HS-27A (cell line): ENCODE results near the gene MAGEF1.

Experiments used
- DNase-seq: peaks from one replicate; pipeline ENCODE4 v3.0.0-alpha.2; 2012; ENCODE audit warnings: low read depth, missing footprints

MAGEF1 gene

GRCh38 chr3:184725176-184725719 lies 13.4 kb upstream of the MAGEF1 start:
- no peak for DNase-seq

DNA sequence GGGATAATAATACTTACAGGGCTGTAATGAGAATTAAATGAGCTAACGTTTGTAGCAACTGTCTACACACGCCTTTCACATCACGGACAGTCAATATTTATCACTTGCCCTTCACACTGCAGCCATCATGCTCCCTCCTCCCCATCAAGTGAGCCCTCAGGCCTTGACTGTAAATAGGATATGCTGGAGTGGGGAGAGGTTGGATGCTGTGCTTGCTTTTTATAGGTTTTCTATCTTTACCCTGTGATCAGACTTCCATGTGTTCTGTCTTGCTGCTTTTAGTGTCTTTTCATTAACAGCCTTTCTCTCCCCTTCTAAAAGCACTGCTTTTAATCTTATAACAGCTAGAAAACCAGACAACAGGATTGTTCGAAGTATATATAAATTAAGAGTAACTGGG lies 12.8 kb upstream of the MAGEF1 start:
- no peak for DNase-seq

DNA sequence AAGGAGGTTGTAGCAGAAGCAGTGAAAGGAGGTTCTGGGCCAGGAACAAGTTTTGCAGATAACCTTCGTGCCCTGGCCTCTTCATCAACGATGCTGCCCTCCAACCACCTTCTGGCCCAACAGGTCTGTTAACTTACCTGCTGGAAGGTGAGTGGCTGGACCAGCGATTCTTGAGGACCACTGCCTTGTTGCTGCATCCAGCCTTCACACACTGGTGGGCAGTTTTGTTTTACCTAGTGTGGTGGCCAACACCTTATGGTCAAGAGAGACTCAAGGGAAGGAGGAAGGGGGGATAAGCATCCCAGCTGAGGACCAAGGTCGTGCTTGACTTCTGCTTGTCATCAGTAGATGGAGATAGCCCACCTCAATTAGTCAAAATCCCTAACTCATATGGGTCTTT lies 7.8 kb upstream of the MAGEF1 start:
- no peak for DNase-seq

DNA sequence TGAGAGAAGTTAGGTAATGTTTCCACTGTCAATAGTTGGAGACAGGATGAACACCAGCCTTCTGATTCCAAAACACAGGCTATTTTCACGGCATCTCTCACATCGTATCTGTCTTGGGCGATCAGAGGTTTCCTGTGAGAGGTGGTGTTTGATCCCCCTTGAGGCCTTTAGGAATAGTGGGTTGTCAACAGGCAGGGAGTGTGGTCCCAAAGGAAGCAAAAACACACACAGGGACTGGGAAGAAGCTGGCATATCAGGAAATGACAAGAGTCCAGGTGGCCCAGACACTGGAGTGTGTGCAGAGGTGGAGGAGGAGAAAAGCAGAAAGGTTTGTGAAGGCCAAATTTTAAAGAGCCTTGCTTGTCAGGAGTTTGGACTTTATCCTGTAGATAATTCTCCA lies 6.6 kb upstream of the MAGEF1 start:
- no peak for DNase-seq

DNA sequence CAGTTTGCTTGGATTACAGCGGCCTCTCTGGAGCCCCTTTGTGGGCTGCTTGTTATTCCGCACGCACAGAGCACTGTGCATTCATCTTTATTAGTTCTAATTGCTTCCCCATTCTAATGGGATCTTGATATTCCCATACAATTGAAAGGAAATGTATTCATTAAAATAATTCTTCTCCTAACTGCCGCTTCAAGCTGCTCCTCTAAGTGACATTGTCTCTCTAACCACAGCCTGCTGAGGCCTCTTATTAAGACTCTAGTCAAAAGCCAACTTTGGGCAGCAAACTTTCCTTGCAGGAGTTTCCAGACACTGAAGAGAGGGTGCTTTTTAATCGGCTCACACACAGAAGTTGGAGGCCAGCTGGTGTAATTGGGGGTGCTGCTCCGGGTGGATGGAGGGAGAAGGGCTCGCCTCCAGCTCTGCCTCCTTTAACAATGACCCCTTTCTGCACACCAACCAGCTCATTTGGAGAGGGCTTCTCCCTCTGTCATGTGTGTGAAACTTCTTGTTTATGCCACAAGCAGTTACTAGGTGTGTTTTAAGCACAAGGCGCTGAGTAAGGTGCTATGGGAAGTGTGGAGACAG lies 5.6 kb upstream of the MAGEF1 start:
- DNase-seq: no peak

DNA sequence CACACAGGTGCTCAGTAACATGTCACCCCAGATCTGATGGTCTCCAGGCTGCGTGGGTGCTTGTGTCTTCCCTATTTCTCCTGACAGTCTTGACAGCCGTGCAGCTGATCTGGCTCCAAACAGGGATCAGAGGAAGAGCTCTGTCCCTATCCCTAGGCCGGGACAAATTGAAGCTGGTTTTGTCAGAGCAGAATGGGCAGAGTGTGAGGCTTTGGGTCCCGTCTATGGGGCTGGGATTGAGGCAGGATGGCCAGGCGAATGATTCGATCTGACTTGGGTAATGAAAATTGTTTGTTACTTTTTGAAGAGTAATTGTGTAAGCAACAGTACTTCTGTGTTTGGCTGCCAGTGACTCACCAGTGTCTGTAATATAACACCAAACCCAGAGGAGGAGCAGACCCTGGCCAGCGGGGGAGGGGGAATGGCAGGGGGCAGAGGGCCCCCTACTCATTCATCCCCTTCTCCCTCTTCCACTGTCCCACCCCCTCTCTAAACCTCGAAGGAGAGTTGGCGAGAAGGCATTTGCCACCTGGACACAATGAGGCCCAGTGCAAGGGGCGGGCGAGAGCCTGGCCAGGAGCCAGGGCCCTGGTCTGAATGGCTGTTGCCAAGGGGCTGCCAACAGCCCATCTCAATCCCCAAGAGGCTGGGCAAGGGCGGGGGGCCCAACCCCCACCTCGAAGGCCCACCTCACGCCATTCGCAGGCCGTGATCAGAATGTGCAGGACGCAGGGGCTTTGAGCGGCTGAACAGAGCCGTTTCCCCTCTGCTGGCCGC lies 4.9 kb upstream of the MAGEF1 start:
- no peak for DNase-seq

GRCh38 chr3:184715943-184716621 lies 4.2 kb upstream of the MAGEF1 start:
- no peak for DNase-seq

- no peak for DNase-seq
These were observed 1.7 kb upstream of the MAGEF1 start for GRCh38 chr3:184713521-184713920.

DNA sequence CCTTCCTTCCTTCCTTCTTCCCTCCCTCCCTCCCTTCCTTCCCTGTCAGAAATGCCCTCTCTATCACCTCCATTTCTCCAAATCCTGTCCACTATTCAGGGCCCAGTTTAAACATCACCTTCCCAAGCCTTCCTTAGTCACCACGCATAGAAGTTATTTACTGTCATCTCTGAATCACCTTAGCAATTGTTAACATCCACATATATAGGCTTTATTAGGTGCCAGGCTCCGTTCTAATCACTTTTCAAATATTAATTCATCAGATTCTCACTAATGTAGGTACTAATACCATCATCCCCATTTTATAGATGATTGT lies 1.1 kb upstream of the MAGEF1 start:
- no peak for DNase-seq

GRCh38 chr3:184712248-184713039 lies 580 bp upstream of the MAGEF1 start:
- no peak for DNase-seq

DNA sequence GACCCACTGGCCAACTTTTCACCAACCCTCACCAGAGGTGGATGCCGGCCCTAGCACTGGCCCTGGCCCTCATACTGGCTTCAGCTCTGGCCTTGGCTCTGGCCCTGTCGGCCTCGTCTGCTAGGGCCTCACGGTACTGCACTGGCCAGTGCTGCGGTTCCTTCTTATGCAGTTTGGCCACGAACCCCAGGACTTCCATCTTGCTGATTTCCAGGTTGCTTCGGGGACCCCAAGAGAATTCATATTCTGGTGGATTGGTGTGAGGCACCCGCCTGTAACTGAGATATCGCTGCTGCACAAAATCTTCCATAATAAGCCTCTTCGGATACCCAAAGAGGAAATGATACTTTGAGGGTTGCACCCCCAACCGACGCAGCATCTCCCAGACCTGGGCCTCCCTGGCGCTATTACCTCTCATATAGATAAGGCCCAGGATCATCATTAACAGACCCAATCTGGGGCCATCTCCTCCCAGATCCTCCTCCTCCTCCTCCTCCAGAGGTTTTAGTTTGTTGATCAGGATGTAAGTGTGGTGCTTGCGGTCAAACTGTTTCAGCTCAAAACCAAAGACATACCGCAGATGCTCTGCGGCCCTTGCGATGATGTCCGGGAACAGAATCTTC lies 883 bp downstream of the MAGEF1 start:
- peak; percentile 29 for DNase-seq

- no peak for DNase-seq
These were observed 8.2 kb downstream of the MAGEF1 start for GRCh38 chr3:184703657-184704056.

GRCh38 chr3:184700759-184701158 lies 11.1 kb downstream of the MAGEF1 start:
- DNase-seq: no peak

GRCh38 chr3:184697845-184698244 lies 14.0 kb downstream of the MAGEF1 start:
- DNase-seq: no peak

DNA sequence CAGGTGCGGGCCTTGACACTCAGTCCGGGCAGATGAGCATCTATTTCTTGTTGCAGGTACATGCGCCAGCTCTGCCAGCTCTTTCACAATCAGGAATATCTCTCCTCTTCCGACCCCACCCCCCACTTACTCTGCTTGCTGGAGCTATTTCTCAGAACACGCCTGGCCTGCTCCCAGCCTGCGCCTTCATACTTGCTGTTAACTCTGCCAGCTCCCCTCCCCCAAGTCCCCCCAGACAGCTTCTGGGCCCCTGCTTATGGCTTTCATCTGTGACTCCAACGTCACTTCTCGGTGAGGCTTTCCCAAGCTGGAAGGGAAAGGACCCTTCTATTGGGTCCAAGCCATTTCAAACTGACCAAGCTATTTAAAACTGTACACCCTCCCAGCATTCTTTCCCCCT lies 15.2 kb downstream of the MAGEF1 start:
- DNase-seq: no peak

GRCh38 chr3:184694716-184695115 lies 17.1 kb downstream of the MAGEF1 start:
- DNase-seq: no peak

DNA sequence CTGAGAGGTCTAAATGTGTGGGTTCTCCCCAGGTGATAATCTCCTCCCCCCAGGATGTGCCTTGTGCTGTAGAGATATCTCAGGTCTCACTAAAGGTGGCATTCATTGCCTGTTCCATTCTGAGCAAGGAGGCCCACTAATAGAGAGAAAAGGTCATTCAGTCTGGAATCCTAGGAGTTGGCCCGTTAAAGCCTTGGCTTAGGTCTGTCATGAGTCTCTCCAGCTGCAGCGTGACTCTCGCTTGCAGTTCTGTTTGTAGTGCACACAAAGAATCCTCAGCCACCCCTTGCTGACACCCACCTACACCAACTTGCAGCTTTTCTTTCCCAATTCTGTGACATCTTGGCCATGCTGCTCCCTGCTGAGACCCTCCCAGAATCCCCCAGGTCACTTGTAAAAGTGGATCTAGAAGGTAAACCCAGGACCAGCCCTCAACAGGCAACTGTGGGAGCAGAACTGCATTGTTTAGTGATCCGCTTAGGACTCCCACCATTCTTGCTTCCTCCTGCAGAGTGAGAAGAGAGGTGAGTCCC lies 17.7 kb downstream of the MAGEF1 start:
- DNase-seq: no peak

DNA sequence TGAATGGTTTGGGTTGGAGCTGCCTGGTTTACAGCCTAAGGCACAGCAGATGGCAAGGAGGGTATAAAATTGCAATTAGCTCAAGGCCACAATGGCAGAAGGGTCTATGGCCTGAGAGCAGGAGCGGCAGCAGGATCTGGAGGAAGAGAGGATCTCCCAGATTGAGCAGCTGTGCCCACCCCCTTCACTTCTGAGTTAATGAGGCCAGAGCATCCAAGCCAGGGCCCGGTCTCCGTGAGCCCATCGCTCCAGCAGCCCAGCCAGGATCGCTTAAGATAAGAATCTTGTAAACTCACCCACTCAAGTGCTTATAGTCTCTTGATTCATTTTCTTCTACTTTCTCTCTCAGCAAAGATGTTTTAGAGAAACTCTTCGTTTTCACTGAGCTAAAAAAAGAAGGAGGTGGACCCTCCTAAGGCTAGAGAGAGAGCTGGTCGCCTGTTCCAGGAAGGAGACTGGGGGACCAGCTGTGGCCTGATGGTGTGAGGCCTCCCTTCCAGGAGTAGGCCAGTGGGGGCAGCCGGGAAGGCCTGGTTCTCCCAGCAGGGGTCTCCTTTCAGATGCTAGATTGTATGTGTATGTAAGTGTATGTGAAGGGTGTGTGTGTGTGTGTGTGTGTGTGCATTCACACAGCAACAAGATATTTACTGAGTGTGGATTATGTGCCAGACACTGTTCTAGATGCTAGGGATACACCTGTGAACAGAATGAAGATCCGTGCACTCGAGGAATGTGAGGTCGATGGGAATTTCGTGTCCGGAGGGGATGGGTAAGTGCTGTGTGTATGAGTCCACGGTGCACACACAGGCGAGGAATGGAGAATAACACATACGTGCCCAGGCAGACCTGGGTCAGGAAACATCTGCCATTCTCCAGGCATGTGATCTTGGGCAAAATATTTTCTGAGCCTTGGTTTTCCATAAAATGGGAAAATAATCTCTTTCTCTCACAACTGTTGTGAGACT lies 18.6 kb downstream of the MAGEF1 start:
- DNase-seq: no peak

DNA sequence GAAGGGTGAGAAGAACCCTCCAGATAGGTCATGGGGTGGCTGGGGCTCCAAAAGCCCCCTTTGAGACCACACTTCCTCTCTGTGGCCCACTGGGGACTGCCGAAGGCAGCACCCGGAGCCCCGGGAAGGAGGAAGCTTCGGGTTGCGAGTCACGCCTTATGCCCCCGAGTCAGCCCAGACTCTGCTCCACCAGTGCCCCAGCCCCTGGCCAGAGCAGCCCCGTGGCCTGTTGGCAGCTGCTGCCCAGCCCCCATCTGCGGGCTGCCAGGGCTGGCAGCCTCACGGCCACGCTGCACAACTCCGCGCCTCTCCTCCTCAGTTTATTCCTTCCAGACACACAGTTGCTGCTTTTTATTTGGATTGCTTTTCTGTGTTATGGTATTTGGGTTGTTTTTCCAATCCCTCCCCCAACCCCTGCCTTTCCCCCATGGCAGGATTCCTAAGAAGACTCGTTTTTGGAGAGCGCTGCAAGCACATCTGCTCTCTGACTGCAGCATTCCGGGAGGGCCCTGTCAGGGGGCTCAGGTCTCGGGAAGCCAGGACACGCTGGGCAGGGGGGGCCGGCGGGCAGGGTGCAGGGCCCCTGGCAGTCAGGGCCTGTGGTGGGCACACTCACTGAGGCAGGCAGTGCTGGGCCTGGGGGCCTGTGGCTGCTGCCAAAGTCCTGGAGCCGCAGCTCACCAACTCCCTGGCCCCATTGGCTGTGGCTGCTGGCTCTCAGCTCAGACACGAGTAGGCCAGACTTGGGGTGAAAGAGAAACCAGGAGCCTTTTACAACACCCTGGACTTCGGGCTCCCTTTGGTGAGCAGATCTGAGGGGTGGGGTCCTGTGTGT lies 20.2 kb downstream of the MAGEF1 start:
- no peak for DNase-seq
